ENCODE results near the gene TGFBR3.

The TGFBR3 gene

GRCh38 chr1:91803123-91803522 lies 82.8 kb downstream of the TGFBR3 start:
- TF ChIP-seq CTCF (conservative IDR thresholded peaks at IDR 0.05; ENCODE audit: low read depth, low read length) = no peak
- H3K27ac ChIP-seq = peak overlapping the region; percentile 84
- H3K27me3 ChIP-seq (ENCODE audit: insufficient read depth, low read depth) = no peaks in the 10 kb centered on the region
- H3K9ac ChIP-seq = peak overlapping the region; percentile 59; the same call in 1 of the 2 replicates
- H4K20me1 ChIP-seq (ENCODE audit: insufficient read depth) = no peaks in the 10 kb centered on the region
- no peaks in the 10 kb centered on the region for H3K79me2 ChIP-seq (ENCODE audit: insufficient read depth, low read depth)
- H2AFZ ChIP-seq (ENCODE audit: low read depth) = no peak overlapping the region
- H3K36me3 ChIP-seq (ENCODE audit: insufficient read depth) = no peaks in the 10 kb centered on the region
- no peak overlapping the region for H3K4me3 ChIP-seq (IDR thresholded peaks at IDR 0.05; ENCODE audit: insufficient read depth, low read depth, low read length)
- H3K4me2 ChIP-seq = peak overlapping the region; percentile 36
- peaks cover 33% of the 10 kb centered on the region for H3K4me1 ChIP-seq (ENCODE audit: low read depth, poor library complexity, severe bottlenecking)

GRCh38 chr1:91801496-91802115 lies 84.3 kb downstream of the TGFBR3 start:
- Histone ChIP-seq H3K36me3 (ENCODE audit: insufficient read depth) (no peaks in the 10 kb centered on the region), H3K79me2 (ENCODE audit: insufficient read depth, low read depth) (no peaks in the 10 kb centered on the region), H3K4me3 (IDR thresholded peaks at IDR 0.05; ENCODE audit: insufficient read depth, low read depth, low read length) (no peak overlapping the region), H3K27me3 (ENCODE audit: insufficient read depth, low read depth) (no peaks in the 10 kb centered on the region), H2AFZ (ENCODE audit: low read depth) (no peak overlapping the region), H3K4me2 (no peak overlapping the region), H4K20me1 (ENCODE audit: insufficient read depth) (no peaks in the 10 kb centered on the region), H3K27ac (no peak overlapping the region), H3K9ac (no peak overlapping the region), H3K4me1 (ENCODE audit: low read depth, poor library complexity, severe bottlenecking) (peaks cover 32% of the 10 kb centered on the region)
- no peak for TF ChIP-seq CTCF (conservative IDR thresholded peaks at IDR 0.05; ENCODE audit: low read depth, low read length)

GRCh38 chr1:91799863-91800262 lies 86.1 kb downstream of the TGFBR3 start:
- Histone ChIP-seq H3K27ac (no peak overlapping the region), H3K4me2 (no peak overlapping the region), H3K9ac (no peak overlapping the region), H3K4me3 (IDR thresholded peaks at IDR 0.05; ENCODE audit: insufficient read depth, low read depth, low read length) (no peak overlapping the region), H2AFZ (ENCODE audit: low read depth) (no peak overlapping the region), H3K27me3 (ENCODE audit: insufficient read depth, low read depth) (no peaks in the 10 kb centered on the region), H3K79me2 (ENCODE audit: insufficient read depth, low read depth) (no peaks in the 10 kb centered on the region), H4K20me1 (ENCODE audit: insufficient read depth) (no peaks in the 10 kb centered on the region), H3K4me1 (ENCODE audit: low read depth, poor library complexity, severe bottlenecking) (peaks cover 19% of the 10 kb centered on the region), H3K36me3 (ENCODE audit: insufficient read depth) (no peaks in the 10 kb centered on the region)
- TF ChIP-seq CTCF (conservative IDR thresholded peaks at IDR 0.05; ENCODE audit: low read depth, low read length) = no peak

- H3K4me2 ChIP-seq = no peak overlapping the region
- H2AFZ ChIP-seq (ENCODE audit: low read depth) = no peak overlapping the region
- no peaks in the 10 kb centered on the region for H3K27me3 ChIP-seq (ENCODE audit: insufficient read depth, low read depth)
- no peaks in the 10 kb centered on the region for H3K79me2 ChIP-seq (ENCODE audit: insufficient read depth, low read depth)
- no peak overlapping the region for H3K27ac ChIP-seq
- H3K4me3 ChIP-seq (IDR thresholded peaks at IDR 0.05; ENCODE audit: insufficient read depth, low read depth, low read length) = no peak overlapping the region
- no peaks in the 10 kb centered on the region for H4K20me1 ChIP-seq (ENCODE audit: insufficient read depth)
- H3K9ac ChIP-seq = no peak overlapping the region
- H3K4me1 ChIP-seq (ENCODE audit: low read depth, poor library complexity, severe bottlenecking) = peaks cover 12% of the 10 kb centered on the region
- no peaks in the 10 kb centered on the region for H3K36me3 ChIP-seq (ENCODE audit: insufficient read depth)
- TF ChIP-seq CTCF (conservative IDR thresholded peaks at IDR 0.05; ENCODE audit: low read depth, low read length) = no peak
These were observed 86.8 kb downstream of the TGFBR3 start for GRCh38 chr1:91799159-91799558.
